Medulla oblongata (tissue), 1 donor: ENCODE measurements around the gene ANKRD44.
A peak's percentile ranks its signal among the peaks of the same experiment; 100 is the strongest.
"Not testable (repeated sequence)": the region's sequence is repeated elsewhere in the genome, so short reads cannot be mapped to it uniquely, and the experiment has no call there.

Experiments used
- DNase-seq: peaks from one replicate; pipeline ENCODE4 v3.0.0-alpha.2; 2015; ENCODE audit errors: extremely low spot score

ANKRD44 gene

GRCh38 chr2:197310271-197310985 is at the start of gene ANKRD44:
TSS of gene ANKRD44 (minus strand) at chr2:197310780. CDS start at chr2:197310604, 176 bp downstream.
- peak; percentile 91 for DNase-seq

GRCh38 chr2:197359859-197360258 is 49.3 kb upstream of the ANKRD44 start:
- DNase-seq: no peak

- no peak for DNase-seq
Observed at GRCh38 chr2:197358931-197359330, 48.4 kb upstream of the ANKRD44 start.

GRCh38 chr2:197357986-197358385 is 47.4 kb upstream of the ANKRD44 start:
- no peak for DNase-seq

- no peak for DNase-seq
Observed at GRCh38 chr2:197356136-197356535, 45.6 kb upstream of the ANKRD44 start.

GRCh38 chr2:197354169-197354558 is 43.6 kb upstream of the ANKRD44 start:
- no peak for DNase-seq

- DNase-seq: no peak
Observed at GRCh38 chr2:197353393-197354168, 43.0 kb upstream of the ANKRD44 start.

- DNase-seq: no peak
Observed at GRCh38 chr2:197349699-197350098, 39.1 kb upstream of the ANKRD44 start.

- no peak for DNase-seq
Observed at GRCh38 chr2:197348721-197349360, 38.3 kb upstream of the ANKRD44 start.

GRCh38 chr2:197345846-197346370 is 35.3 kb upstream of the ANKRD44 start:
- DNase-seq: no peak

- DNase-seq: not testable (repeated sequence)
Observed at GRCh38 chr2:197343968-197344367, 33.4 kb upstream of the ANKRD44 start.

- no peak for DNase-seq
Observed at GRCh38 chr2:197340591-197340990, 30.0 kb upstream of the ANKRD44 start.

GRCh38 chr2:197339496-197340220 is 29.1 kb upstream of the ANKRD44 start:
- DNase-seq: no peak

- no peak for DNase-seq
Observed at GRCh38 chr2:197339016-197339415, 28.4 kb upstream of the ANKRD44 start.

- no peak for DNase-seq
Observed at GRCh38 chr2:197332641-197333040, 22.1 kb upstream of the ANKRD44 start.

- no peak for DNase-seq
Observed at GRCh38 chr2:197328461-197328860, 17.9 kb upstream of the ANKRD44 start.

GRCh38 chr2:197327472-197328098 is 17.0 kb upstream of the ANKRD44 start:
- DNase-seq: no peak

- no peak for DNase-seq
Observed at GRCh38 chr2:197327073-197327471, 16.5 kb upstream of the ANKRD44 start.

- no peak for DNase-seq
Observed at GRCh38 chr2:197324801-197325200, 14.2 kb upstream of the ANKRD44 start.

- no peak for DNase-seq
Observed at GRCh38 chr2:197322724-197323720, 12.4 kb upstream of the ANKRD44 start.
